Activated CD8-positive, alpha-beta memory T cell treated with anti-CD3 and anti-CD28 coated beads, Interleukin-2, amount 10 ng/mL, durations not matched to agents 7 days and 5 days (primary cell): ENCODE data around the gene PNKD. TPM values are rescaled to one million over a fixed set of nuclear protein-coding genes. Genes with fewer than 3 reads are reported as not detected.

Experiments used
- ATAC-seq: fragments of 150-1000 bp; cut with Tn5 transposase; one replicate; pipeline ENCODE4 v1.10.0; 2021; ENCODE audit warnings: moderate library complexity
- CTCF ChIA-PET: fragments of 350-600 bp; sonication (Branson Sonifier 250); formaldehyde crosslinking; loops from one replicate; lab custom pipeline; 2021; ENCODE audit warnings: antibody characterized with exemption; lab: Charles Lee
- DNase-seq: peaks from one replicate; pipeline ENCODE4 v3.0.0-alpha.2; 2020
- H3K27ac Mint-ChIP-seq: one replicate; pipeline ENCODE4 v1.8.0; 2021; ENCODE audit warnings: mild to moderate bottlenecking, mixed read lengths
- H3K27me3 Mint-ChIP-seq: one replicate; pipeline ENCODE4 v1.8.0; 2021; ENCODE audit warnings: mixed read lengths
- H3K36me3 Mint-ChIP-seq: one replicate; pipeline ENCODE4 v1.8.0; 2021; ENCODE audit warnings: mild to moderate bottlenecking, mixed read lengths
- H3K4me1 Mint-ChIP-seq: one replicate; pipeline ENCODE4 v1.8.0; 2021; ENCODE audit warnings: mixed read lengths
- H3K4me3 Mint-ChIP-seq: one replicate; pipeline ENCODE4 v1.8.0; 2021; ENCODE audit warnings: mild to moderate bottlenecking, moderate library complexity, mixed read lengths
- H3K9me3 Mint-ChIP-seq: one replicate; pipeline ENCODE4 v1.8.0; 2022; ENCODE audit warnings: low read depth, mixed read lengths
- microRNA-seq: library from miRNA; unstranded; fragments of <30 nt; microRNA quantifications from one replicate; pipeline ENCODE4 v1.2.0, GENCODE V29; 2022
- total RNA-seq, 2 experiments: library from RNA; stranded (reverse); gene quantifications; one replicate each; pipeline ENCODE4 v1.2.3, GENCODE V29; 2021

Gene PNKD
- total RNA-seq, 2 experiments from 2014 or later, result 37.6 to 40.7 TPM

- CTCF ChIA-PET, result interaction anchor here (0.5 to 4.8 kb wide), 12 partner anchors 12 to 317 kb away, joined by 3 to 35 read pairs (median 6); partner anchors contain the start of genes AAMP and PNKD
- no peaks in the 10 kb centered on the region for H3K36me3 Mint-ChIP-seq
- H3K27ac Mint-ChIP-seq, result peak overlapping the region; percentile 15
- H3K27me3 Mint-ChIP-seq, result no peaks in the 10 kb centered on the region
- DNase-seq (no peak), ATAC-seq (no peak)
- H3K9me3 Mint-ChIP-seq, result no peaks in the 10 kb centered on the region
- peaks cover 33% of the 10 kb centered on the region for H3K4me1 Mint-ChIP-seq
- no peak overlapping the region for H3K4me3 Mint-ChIP-seq
Observed at GRCh38 chr2:218392891-218393462, 122.7 kb downstream of the PNKD start.

- Mint-ChIP-seq H3K36me3 (no peaks in the 10 kb centered on the region), H3K4me3 (no peak overlapping the region), H3K27me3 (no peaks in the 10 kb centered on the region), H3K9me3 (no peaks in the 10 kb centered on the region), H3K4me1 (peaks cover 34% of the 10 kb centered on the region), H3K27ac (peak overlapping the region; percentile 7)
- CTCF ChIA-PET, result interaction anchor here (0.5 to 4.8 kb wide), 14 partner anchors 9 to 316 kb away, joined by 3 to 35 read pairs (median 6); partner anchors contain the start of genes AAMP and PNKD
- ATAC-seq, result no peak
- DNase-seq, result peak; percentile 61
Observed at GRCh38 chr2:218393750-218394290, 123.5 kb downstream of the PNKD start.

DNA sequence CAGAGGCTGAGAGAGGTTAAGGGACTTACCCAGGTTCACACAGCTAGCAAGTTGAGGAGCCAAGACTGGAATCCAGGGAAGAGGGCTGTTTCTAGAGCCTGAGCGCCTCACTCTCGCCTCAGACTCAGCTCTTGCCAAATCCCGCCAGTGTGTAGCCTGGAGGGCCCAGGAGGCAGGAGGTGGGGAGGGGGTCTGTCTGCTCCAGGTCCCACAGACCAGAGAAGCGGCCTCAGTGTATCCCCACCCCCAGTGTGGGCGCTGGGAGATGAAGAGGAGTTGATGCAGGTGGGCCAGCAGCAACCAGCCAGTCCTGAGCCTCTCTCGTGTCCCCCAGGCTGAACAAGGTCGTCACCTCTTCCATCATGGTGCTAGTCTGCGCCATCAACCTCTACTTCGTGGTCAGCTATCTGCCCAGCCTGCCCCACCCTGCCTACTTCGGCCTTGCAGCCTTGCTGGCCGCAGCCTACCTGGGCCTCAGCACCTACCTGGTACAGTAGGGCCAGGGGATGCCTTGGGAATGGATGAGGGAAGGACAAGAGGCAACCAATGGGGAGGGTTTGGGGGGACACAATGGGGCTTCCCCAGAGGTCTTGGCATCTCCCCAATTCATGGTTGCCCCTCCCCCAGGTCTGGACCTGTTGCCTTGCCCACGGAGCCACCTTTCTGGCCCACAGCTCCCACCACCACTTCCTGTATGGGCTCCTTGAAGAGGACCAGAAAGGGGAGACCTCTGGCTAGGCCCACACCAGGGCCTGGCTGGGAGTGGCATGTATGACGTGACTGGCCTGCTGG lies 124.2 kb downstream of the PNKD start:
- ATAC-seq (no peak), DNase-seq (peak; percentile 62)
- H3K36me3 Mint-ChIP-seq, result no peaks in the 10 kb centered on the region
- no peaks in the 10 kb centered on the region for H3K27me3 Mint-ChIP-seq
- H3K9me3 Mint-ChIP-seq, result no peaks in the 10 kb centered on the region
- H3K4me1 Mint-ChIP-seq, result peaks cover 34% of the 10 kb centered on the region
- H3K27ac Mint-ChIP-seq, result peak overlapping the region; percentile 46
- no peak overlapping the region for H3K4me3 Mint-ChIP-seq
- CTCF ChIA-PET, result interaction anchor here (0.9 to 4.8 kb wide), 16 partner anchors 10 to 316 kb away, joined by 3 to 35 read pairs (median 6); partner anchors contain the start of genes AAMP, CATIP, PNKD and TMBIM1

GRCh38 chr2:218395090-218395444 lies 124.7 kb downstream of the PNKD start:
- H3K9me3 Mint-ChIP-seq, result no peaks in the 10 kb centered on the region
- no peaks in the 10 kb centered on the region for H3K36me3 Mint-ChIP-seq
- no peaks in the 10 kb centered on the region for H3K27me3 Mint-ChIP-seq
- H3K4me1 Mint-ChIP-seq, result peaks cover 34% of the 10 kb centered on the region
- H3K27ac Mint-ChIP-seq, result peak overlapping the region; percentile 46
- CTCF ChIA-PET, result interaction anchor here (1.6 to 4.8 kb wide), 5 partner anchors 11 to 109 kb away, joined by 3 to 35 read pairs (median 31); partner anchors contain the start of genes CATIP and TMBIM1
- no peak overlapping the region for H3K4me3 Mint-ChIP-seq
- ATAC-seq, result no peak
- no peak for DNase-seq

DNA sequence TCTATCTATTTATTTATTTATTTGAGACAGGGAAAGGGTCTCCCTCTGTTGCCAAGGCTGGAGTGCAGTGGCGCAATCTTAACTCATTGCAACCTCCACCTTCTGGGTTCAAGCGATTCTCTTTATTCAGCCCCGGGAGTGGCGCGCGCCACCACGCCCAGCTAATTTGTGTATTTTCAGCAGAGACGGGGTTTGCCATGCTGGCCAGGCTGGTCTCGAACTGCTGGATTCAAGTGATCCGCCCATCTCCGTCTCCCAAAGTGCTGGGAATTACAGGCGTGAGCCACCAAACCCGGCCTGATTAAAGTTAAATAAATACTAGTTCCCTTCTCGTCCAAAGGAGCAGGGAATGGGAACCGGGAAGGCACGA lies 125.1 kb downstream of the PNKD start:
- Mint-ChIP-seq H3K36me3 (peaks cover 1% of the 10 kb centered on the region), H3K4me1 (peaks cover 34% of the 10 kb centered on the region), H3K27me3 (no peaks in the 10 kb centered on the region), H3K27ac (peak overlapping the region; percentile 86), H3K9me3 (no peaks in the 10 kb centered on the region), H3K4me3 (peak overlapping the region; percentile 71)
- CTCF ChIA-PET, result interaction anchor here (1.3 to 4.8 kb wide), 8 partner anchors 11 to 264 kb away, joined by 3 to 35 read pairs (median 11); partner anchors contain the start of genes AAMP, BCS1L, CATIP and PNKD
- DNase-seq, result no peak
- ATAC-seq, result no peak

GRCh38 chr2:218395826-218396687 lies 125.7 kb downstream of the PNKD start:
- H3K27ac Mint-ChIP-seq, result peak overlapping the region; percentile 94
- H3K9me3 Mint-ChIP-seq, result no peaks in the 10 kb centered on the region

More at GRCh38 chr2:218395826-218396687, 125.7 kb downstream of the PNKD start:
- peaks cover 34% of the 10 kb centered on the region for H3K4me1 Mint-ChIP-seq
- DNase-seq (peak; percentile 97), ATAC-seq (peak; percentile 66)
- peaks cover 2% of the 10 kb centered on the region for H3K36me3 Mint-ChIP-seq
- CTCF ChIA-PET, result interaction anchor here (0.6 to 4.8 kb wide), 13 partner anchors 9 to 264 kb away, joined by 3 to 35 read pairs (median 7); partner anchors contain the start of genes AAMP, BCS1L, CATIP and PNKD
- H3K4me3 Mint-ChIP-seq, result peak overlapping the region; percentile 87
- H3K27me3 Mint-ChIP-seq, result no peaks in the 10 kb centered on the region

Small RNAs within 50 kb of the gene (microRNA-seq; reads per million reads assigned to microRNA genes)
- gene MIR6513 (3.8 reads per million), gene MIR6810 (not detected)

Other genes starting within 250 kb of the PNKD start
- gene RUFY4, start 201.3 kb upstream of the PNKD start, total RNA-seq, result 1 to 10 TPM; 1.4 to 5.1 TPM
- gene CXCR2, start 144.5 kb upstream of the PNKD start, total RNA-seq, result under 1 TPM; 0.15 to 0.30 TPM
- gene CXCR1, start 103.6 kb upstream of the PNKD start, total RNA-seq, result 1 to 10 TPM in 1 of 2 experiments, under 1 TPM in 1; 0.54 to 1.4 TPM
- gene ARPC2, start 53.3 kb upstream of the PNKD start, total RNA-seq, result 100 to 1,000 TPM; 742 to 839 TPM
- gene GPBAR1, start 9.5 kb upstream of the PNKD start, total RNA-seq, result under 1 TPM; 0.73 to 0.82 TPM
- gene AAMP, start 382 bp upstream of the PNKD start, total RNA-seq, result 10 to 100 TPM; 49.5 to 61.4 TPM
- gene TMBIM1, start 22.0 kb downstream of the PNKD start, total RNA-seq, result 10 to 100 TPM; 51.5 to 72.4 TPM
- gene CATIP, start 86.3 kb downstream of the PNKD start, total RNA-seq, result not detected
- gene SLC11A1, start 111.8 kb downstream of the PNKD start, total RNA-seq, result under 1 TPM; 0.18 to 0.35 TPM
- gene CTDSP1, start 129.3 kb downstream of the PNKD start, total RNA-seq, result 100 to 1,000 TPM; 149 to 152 TPM
- under 1 TPM in 1 of 2 experiments, not detected in 1; 0.73 TPM for gene VIL1, start 148.6 kb downstream of the PNKD start, total RNA-seq